Cardiac muscle cell (in vitro differentiated cells and primary cell): ENCODE results near the gene ACKR4. TPM values are rescaled to one million over a fixed set of nuclear protein-coding genes. Genes with fewer than 3 reads are reported as not detected.
"Not testable (repeated sequence)": the region's sequence is repeated elsewhere in the genome, so short reads cannot be mapped to it uniquely, and the experiment has no call there.

Experiments used
- DNase-seq, 2 donors: peaks; one replicate each; pipeline versions ENCODE4 v3.0.0 to v3.0.0-alpha.2; 2010 to 2017; ENCODE audit warnings: low read depth in 1 of 2, low spot score in 1 of 2
- H3K27ac ChIP-seq: fragments of 200-600 bp; sonication (generic); 2 replicates; pipeline ENCODE4 v1.5.1; 2016
- H3K27me3 ChIP-seq: fragments of 200-600 bp; sonication (generic); 2 replicates; pipeline ENCODE4 v1.6.0; 2016; ENCODE audit warnings: control low read depth
- H3K36me3 ChIP-seq: fragments of 200-600 bp; sonication (generic); 2 replicates; pipeline ENCODE4 v1.5.1; 2016; ENCODE audit warnings: control low read depth
- H3K4me1 ChIP-seq: fragments of 200-600 bp; sonication (generic); 2 replicates; pipeline ENCODE4 v1.8.1; 2017; ENCODE audit warnings: low read depth, mild to moderate bottlenecking, mixed run types
- H3K4me3 ChIP-seq: fragments of 200-600 bp; sonication (generic); 2 replicates; pipeline ENCODE4 v1.5.1; 2016; ENCODE audit warnings: mild to moderate bottlenecking
- H3K9me3 ChIP-seq: fragments of 200-600 bp; sonication (generic); 2 replicates; pipeline ENCODE4 v1.5.1; 2017; ENCODE audit warnings: low read depth, mild to moderate bottlenecking, control low read depth
- polyA plus RNA-seq: library from polyadenylated mRNA; unstranded; fragments of >200 nt; fragmentation: Nextera tagmentation; extraction: Ambion mirVana; gene quantifications from 2 replicates; pipeline ENCODE4 v1.2.1, GENCODE V29; 2016
- total RNA-seq: library from RNA; depleted of rRNA; stranded (reverse); fragments of >200 nt; gene quantifications from 2 replicates; pipeline ENCODE4 v1.2.3, GENCODE V29; 2016
- TF ChIP-seq, protein P1 (sequence below): IDR thresholded peaks from 2 replicates; pipeline ENCODE4 v1.5.1; 2012; ENCODE audit warnings: low read depth, mild to moderate bottlenecking, low read length

Gene ACKR4
- total and polyA plus RNA-seq, 2 experiments from 2014 or later: not detected

DNA sequence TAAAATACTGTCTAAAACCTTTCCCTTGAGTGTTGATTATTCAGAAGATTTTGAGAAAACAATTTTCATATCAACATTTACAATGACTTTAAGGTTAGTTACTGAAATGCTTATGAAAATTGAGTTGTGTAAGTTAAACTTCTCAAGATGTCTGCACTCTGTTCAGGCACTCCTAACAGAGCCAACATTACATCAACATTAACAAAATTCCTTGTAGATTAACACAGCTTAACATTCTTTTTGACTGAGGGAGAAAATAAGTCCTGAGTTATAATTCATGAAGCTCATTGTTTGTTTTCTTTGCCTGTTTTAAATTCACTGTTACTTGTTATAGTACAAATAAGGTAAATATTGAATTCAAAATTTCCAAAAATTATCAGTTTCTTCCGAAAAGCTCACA, 9.0 kb downstream of the ACKR4 start:
- DNase-seq: peak in 1 of 2 donors; percentile 40
- H3K27me3 ChIP-seq: no peaks in the 10 kb centered on the region
- peak overlapping the region; percentile 12 for H3K27ac ChIP-seq
- no peak overlapping the region for H3K4me3 ChIP-seq
- TF ChIP-seq, protein P1, sequence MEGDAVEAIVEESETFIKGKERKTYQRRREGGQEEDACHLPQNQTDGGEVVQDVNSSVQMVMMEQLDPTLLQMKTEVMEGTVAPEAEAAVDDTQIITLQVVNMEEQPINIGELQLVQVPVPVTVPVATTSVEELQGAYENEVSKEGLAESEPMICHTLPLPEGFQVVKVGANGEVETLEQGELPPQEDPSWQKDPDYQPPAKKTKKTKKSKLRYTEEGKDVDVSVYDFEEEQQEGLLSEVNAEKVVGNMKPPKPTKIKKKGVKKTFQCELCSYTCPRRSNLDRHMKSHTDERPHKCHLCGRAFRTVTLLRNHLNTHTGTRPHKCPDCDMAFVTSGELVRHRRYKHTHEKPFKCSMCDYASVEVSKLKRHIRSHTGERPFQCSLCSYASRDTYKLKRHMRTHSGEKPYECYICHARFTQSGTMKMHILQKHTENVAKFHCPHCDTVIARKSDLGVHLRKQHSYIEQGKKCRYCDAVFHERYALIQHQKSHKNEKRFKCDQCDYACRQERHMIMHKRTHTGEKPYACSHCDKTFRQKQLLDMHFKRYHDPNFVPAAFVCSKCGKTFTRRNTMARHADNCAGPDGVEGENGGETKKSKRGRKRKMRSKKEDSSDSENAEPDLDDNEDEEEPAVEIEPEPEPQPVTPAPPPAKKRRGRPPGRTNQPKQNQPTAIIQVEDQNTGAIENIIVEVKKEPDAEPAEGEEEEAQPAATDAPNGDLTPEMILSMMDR: no peak
- no peaks in the 10 kb centered on the region for H3K9me3 ChIP-seq
- H3K4me1 ChIP-seq: no peaks in the 10 kb centered on the region
- H3K36me3 ChIP-seq: peaks cover 3% of the 10 kb centered on the region

DNA sequence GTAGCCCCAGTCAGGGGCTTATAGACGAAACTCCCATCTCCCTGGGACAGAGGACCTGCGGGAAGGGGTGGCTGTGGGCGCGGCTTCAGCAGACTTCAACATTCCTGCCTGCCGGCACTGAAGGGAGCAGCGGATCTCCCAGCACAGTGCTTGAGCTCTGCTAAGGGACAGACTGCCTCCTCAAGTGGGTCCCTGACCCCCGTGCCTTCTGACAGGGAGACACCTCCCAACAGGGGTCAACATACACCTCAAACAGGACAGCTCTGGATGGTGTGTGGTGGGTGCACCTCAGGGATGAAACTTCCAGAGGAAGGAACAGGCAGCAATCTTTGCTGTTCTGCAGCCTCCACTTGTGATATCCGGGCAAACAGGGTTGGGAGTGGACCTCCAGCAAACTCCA, 9.6 kb downstream of the ACKR4 start:
- DNase-seq, H3K4me3 ChIP-seq, H3K27ac ChIP-seq: not testable (repeated sequence)

DNA sequence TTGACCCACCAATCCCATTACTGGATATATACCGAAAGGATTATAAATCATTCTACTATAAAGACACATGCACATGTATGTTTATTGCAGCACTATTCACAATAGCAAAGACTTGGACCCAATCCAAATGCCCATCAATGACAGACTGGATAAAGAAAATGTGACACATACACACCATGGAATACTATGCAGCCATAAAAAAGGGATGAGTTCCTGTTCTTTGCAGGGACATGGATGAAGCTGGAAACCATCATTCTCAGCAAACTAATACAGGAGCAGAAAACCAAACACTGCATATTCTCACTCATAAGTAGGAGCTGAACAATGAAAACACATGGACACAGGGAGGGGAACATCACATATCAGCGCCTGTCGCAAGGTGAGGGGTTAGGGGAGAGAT, 18.2 kb downstream of the ACKR4 start:
- H3K27ac ChIP-seq, H3K27me3 ChIP-seq, DNase-seq, H3K9me3 ChIP-seq, H3K4me1 ChIP-seq, H3K4me3 ChIP-seq, H3K36me3 ChIP-seq: not testable (repeated sequence)

More for the DNA sequence above, 9.6 kb downstream of the ACKR4 start:
- not testable (repeated sequence) for H3K4me1 ChIP-seq, H3K27me3 ChIP-seq, H3K9me3 ChIP-seq, H3K36me3 ChIP-seq

DNA sequence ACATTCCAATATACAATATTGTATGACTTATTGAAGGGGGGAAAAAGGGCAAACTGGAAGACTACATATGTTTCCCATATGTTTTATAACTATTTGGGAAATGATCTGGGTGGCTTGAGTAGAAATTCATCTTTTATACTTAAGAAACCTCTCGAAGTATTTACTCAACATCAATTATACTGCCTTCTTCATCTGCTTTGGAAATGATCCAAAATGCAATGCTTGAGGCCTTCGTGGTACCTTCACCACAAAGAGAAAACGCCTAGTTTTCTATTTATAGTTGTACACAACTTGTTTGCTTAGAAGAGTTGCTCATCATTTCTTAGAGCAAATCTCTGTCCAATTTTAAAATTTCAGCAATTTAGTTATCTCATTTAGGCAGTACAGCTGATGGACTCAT, 18.8 kb downstream of the ACKR4 start:
- Histone ChIP-seq H3K36me3 (peaks cover 4% of the 10 kb centered on the region), H3K4me1 (no peaks in the 10 kb centered on the region), H3K27me3 (no peaks in the 10 kb centered on the region), H3K4me3 (no peak overlapping the region), H3K9me3 (no peaks in the 10 kb centered on the region), H3K27ac (no peak overlapping the region)
- TF ChIP-seq, protein P1: no peak
- no peak for DNase-seq

DNA sequence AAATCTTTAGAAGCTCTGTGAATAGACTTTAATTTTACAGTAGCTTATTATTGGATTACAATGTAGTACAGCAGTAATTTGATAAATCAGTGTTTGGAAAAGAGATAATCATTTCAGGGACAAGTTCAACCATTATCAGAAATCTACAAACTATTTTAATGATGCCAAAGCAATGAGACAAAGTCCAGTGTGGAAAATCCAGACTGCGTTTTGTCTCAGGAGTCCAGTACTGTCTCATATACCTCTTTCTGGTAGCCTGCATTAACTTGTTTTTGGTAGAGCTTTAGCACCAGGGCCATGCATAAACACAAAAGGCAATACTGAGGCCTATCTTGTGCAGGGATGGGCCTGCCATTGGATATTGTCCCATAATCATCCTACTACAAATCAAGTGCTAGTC, 19.7 kb downstream of the ACKR4 start:
- Histone ChIP-seq H3K36me3 (peaks cover 4% of the 10 kb centered on the region), H3K27ac (no peak overlapping the region), H3K9me3 (no peaks in the 10 kb centered on the region), H3K4me3 (no peak overlapping the region), H3K4me1 (no peaks in the 10 kb centered on the region), H3K27me3 (no peaks in the 10 kb centered on the region)
- TF ChIP-seq, protein P1: no peak
- DNase-seq: no peak

DNA sequence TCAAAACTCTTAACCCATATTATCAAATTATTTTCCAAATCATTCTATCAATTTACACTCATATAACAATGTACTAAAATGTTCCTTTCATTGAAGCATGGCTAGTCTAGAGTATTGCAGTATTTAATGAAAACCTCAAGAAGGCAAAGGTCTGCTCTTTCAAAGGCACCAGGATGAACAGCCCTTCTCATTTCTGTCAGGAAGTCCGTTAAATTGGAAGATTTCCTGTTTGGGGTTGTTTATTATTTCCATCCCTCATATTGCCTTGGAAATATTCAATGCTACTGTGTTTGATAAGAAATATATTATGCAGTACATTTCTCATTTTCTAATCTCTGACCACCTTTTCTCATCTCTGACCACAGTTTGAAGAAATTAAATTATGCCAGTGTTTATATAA, 25.1 kb downstream of the ACKR4 start:
- Histone ChIP-seq H3K27me3 (no peaks in the 10 kb centered on the region), H3K4me3 (no peak overlapping the region), H3K4me1 (no peaks in the 10 kb centered on the region), H3K36me3 (peaks cover 20% of the 10 kb centered on the region), H3K9me3 (no peaks in the 10 kb centered on the region), H3K27ac (no peak overlapping the region)
- no peak for DNase-seq
- TF ChIP-seq, protein P1: no peak

DNA sequence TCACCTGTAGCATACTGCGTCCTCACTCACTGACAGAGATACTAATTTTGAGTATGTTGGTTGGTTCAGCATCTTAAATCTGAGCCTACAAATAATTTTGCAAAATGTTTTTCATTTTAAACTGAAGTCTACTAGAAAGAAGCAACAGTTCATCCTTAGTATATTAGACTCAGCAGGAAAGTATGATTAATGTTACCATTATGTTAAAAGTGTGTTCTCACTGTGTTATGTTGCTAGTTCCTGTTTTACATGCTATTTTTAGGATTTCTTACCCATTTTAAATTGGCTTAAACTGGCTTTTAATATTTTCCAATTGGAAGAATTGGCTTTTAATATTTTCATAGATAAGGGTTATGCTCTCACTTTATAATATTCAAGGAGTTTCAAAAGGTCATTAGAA, 25.7 kb downstream of the ACKR4 start:
- Histone ChIP-seq H3K4me1 (no peaks in the 10 kb centered on the region), H3K4me3 (no peak overlapping the region), H3K36me3 (peaks cover 25% of the 10 kb centered on the region), H3K27ac (no peak overlapping the region), H3K9me3 (no peaks in the 10 kb centered on the region), H3K27me3 (no peaks in the 10 kb centered on the region)
- DNase-seq: no peak
- TF ChIP-seq, protein P1: no peak
